Mucosa of rectum (tissue), 2 donors: ENCODE measurements around the gene SLC16A3.

Source experiments
- H3K27ac ChIP-seq, 2 donors: one replicate each; pipeline ENCODE4 v1.7.0; 2013; ENCODE audit warnings: inconsistent platforms in 2 of 2, low read depth in 2 of 2, low read length in 2 of 2
- H3K27me3 ChIP-seq, 2 donors: one replicate each; pipeline ENCODE4 v1.7.0; 2013; ENCODE audit warnings: low read length in 2 of 2; ENCODE audit not compliant: control insufficient read depth in 2 of 2, insufficient read depth in 2 of 2
- H3K36me3 ChIP-seq, 2 donors: one replicate each; pipeline ENCODE4 v1.7.0; 2013; ENCODE audit warnings: low read length in 2 of 2; ENCODE audit not compliant: control insufficient read depth in 2 of 2, insufficient read depth in 2 of 2
- H3K4me1 ChIP-seq, 2 donors: one replicate each; pipeline ENCODE4 v1.7.0; 2013; ENCODE audit warnings: low read length in 2 of 2, mild to moderate bottlenecking in 1 of 2; ENCODE audit not compliant: control insufficient read depth in 2 of 2, insufficient read depth in 2 of 2
- H3K4me3 ChIP-seq, 2 donors: one replicate each; pipeline ENCODE4 v1.7.0; 2013; ENCODE audit warnings: low read length in 2 of 2
- H3K9ac ChIP-seq, 2 donors: one replicate each; pipeline ENCODE4 v1.7.0; 2013; ENCODE audit warnings: low read length in 2 of 2, low read depth in 1 of 2, mild to moderate bottlenecking in 1 of 2
- H3K9me3 ChIP-seq, 2 donors: one replicate each; pipeline ENCODE4 v1.7.0; 2013; ENCODE audit warnings: low read length in 2 of 2; ENCODE audit not compliant: control insufficient read depth in 2 of 2
- donor health status: healthy.
- donor health status: Normal muscosa, but diverticular disease.

The SLC16A3 gene

GRCh38 chr17:82241926-82242697, 13.3 kb downstream of the SLC16A3 start:
- no peak overlapping the region for H3K4me3 ChIP-seq

GRCh38 chr17:82242698-82242976, 13.8 kb downstream of the SLC16A3 start:
- Histone ChIP-seq H3K4me1 (peaks cover 55 to 74% of the 10 kb centered on the region in 2 donors), H3K9me3 (no peaks in the 10 kb centered on the region), H3K4me3 (no peak overlapping the region), H3K9ac (no peak overlapping the region), H3K27ac (peak overlapping the region in 1 of 2 donors; percentile 63), H3K27me3 (no peaks in the 10 kb centered on the region), H3K36me3 (peaks cover 55 to 71% of the 10 kb centered on the region in 2 donors)

More at GRCh38 chr17:82241926-82242697, 13.3 kb downstream of the SLC16A3 start:
- peaks cover 53 to 71% of the 10 kb centered on the region in 2 donors for H3K4me1 ChIP-seq
- peak overlapping the region; percentile 60 to 63 for H3K27ac ChIP-seq
- no peaks in the 10 kb centered on the region for H3K9me3 ChIP-seq
- H3K27me3 ChIP-seq: no peaks in the 10 kb centered on the region
- peaks cover 55 to 69% of the 10 kb centered on the region in 2 donors for H3K36me3 ChIP-seq
- peak overlapping the region in 1 of 2 donors; percentile 45 for H3K9ac ChIP-seq

GRCh38 chr17:82242977-82243647, 14.3 kb downstream of the SLC16A3 start:
- peaks cover 57 to 73% of the 10 kb centered on the region in 2 donors for H3K36me3 ChIP-seq
- peaks cover 51 to 69% of the 10 kb centered on the region in 2 donors for H3K4me1 ChIP-seq
- H3K9me3 ChIP-seq: no peaks in the 10 kb centered on the region
- H3K27ac ChIP-seq: peak overlapping the region in 1 of 2 donors; percentile 63
- H3K27me3 ChIP-seq: no peaks in the 10 kb centered on the region
- H3K4me3 ChIP-seq: no peak overlapping the region
- H3K9ac ChIP-seq: no peak overlapping the region

GRCh38 chr17:82243648-82244412, 15.0 kb downstream of the SLC16A3 start:
- H3K4me1 ChIP-seq: peaks cover 44 to 62% of the 10 kb centered on the region in 2 donors
- H3K36me3 ChIP-seq: peaks cover 64 to 79% of the 10 kb centered on the region in 2 donors
- H3K4me3 ChIP-seq: no peak overlapping the region
- no peak overlapping the region for H3K9ac ChIP-seq
- no peak overlapping the region for H3K27ac ChIP-seq
- H3K9me3 ChIP-seq: no peaks in the 10 kb centered on the region
- no peaks in the 10 kb centered on the region for H3K27me3 ChIP-seq

GRCh38 chr17:82244413-82245133, 15.7 kb downstream of the SLC16A3 start:
- Histone ChIP-seq H3K4me1 (peaks cover 39 to 56% of the 10 kb centered on the region in 2 donors), H3K27me3 (no peaks in the 10 kb centered on the region), H3K36me3 (peaks cover 72 to 81% of the 10 kb centered on the region in 2 donors), H3K9me3 (no peaks in the 10 kb centered on the region), H3K9ac (no peak overlapping the region), H3K4me3 (no peak overlapping the region), H3K27ac (no peak overlapping the region)

- H3K9me3 ChIP-seq: no peaks in the 10 kb centered on the region
- no peaks in the 10 kb centered on the region for H3K27me3 ChIP-seq
- H3K4me3 ChIP-seq: no peak overlapping the region
- no peak overlapping the region for H3K9ac ChIP-seq
- peaks cover 79 to 81% of the 10 kb centered on the region in 2 donors for H3K36me3 ChIP-seq
- H3K27ac ChIP-seq: peak overlapping the region in 1 of 2 donors; percentile 38
- peaks cover 32 to 48% of the 10 kb centered on the region in 2 donors for H3K4me1 ChIP-seq
These were observed 16.5 kb downstream of the SLC16A3 start for GRCh38 chr17:82245134-82246039.

- H3K9ac ChIP-seq: no peak overlapping the region
- H3K27me3 ChIP-seq: no peaks in the 10 kb centered on the region
- H3K36me3 ChIP-seq: peaks cover 83 to 85% of the 10 kb centered on the region in 2 donors
- peak overlapping the region; percentile 38 to 58 for H3K27ac ChIP-seq
- peaks cover 28 to 42% of the 10 kb centered on the region in 2 donors for H3K4me1 ChIP-seq
- H3K4me3 ChIP-seq: no peak overlapping the region
- H3K9me3 ChIP-seq: no peaks in the 10 kb centered on the region
These were observed 17.2 kb downstream of the SLC16A3 start for GRCh38 chr17:82246040-82246364.

- Histone ChIP-seq H3K4me3 (no peak overlapping the region), H3K9ac (no peak overlapping the region), H3K4me1 (peaks cover 22 to 36% of the 10 kb centered on the region in 2 donors), H3K36me3 (peaks cover 88% of the 10 kb centered on the region in 2 donors), H3K27ac (peak overlapping the region; percentile 38 to 58), H3K9me3 (no peaks in the 10 kb centered on the region), H3K27me3 (no peaks in the 10 kb centered on the region)
These were observed 17.7 kb downstream of the SLC16A3 start for GRCh38 chr17:82246365-82247181.
